CD14-positive monocyte (primary cell): ENCODE data around the gene PI4K2A. TPM values are rescaled to one million over a fixed set of nuclear protein-coding genes. Genes with fewer than 3 reads are reported as not detected.

Experiments
- DNase-seq, 3 donors: peaks; one replicate each; pipeline ENCODE4 v3.0.0-alpha.2; 2011 to 2022
- H2AFZ ChIP-seq: 2 replicates; pipeline ENCODE4 v1.6.0; 2012; ENCODE audit warnings: mild to moderate bottlenecking, low read depth, low read length, inconsistent platforms; ENCODE audit not compliant: insufficient read depth, poor library complexity, severe bottlenecking
- H3K27ac ChIP-seq, 2 donors: 1 replicate in 1 of 2; 2 replicates in 1 of 2; pipeline ENCODE4 v1.5.1; 2012 to 2013; ENCODE audit warnings: low read length in 2 of 2, control low read depth in 1 of 2, inconsistent platforms in 1 of 2, low read depth in 1 of 2, mild to moderate bottlenecking in 1 of 2
- H3K27me3 ChIP-seq, 2 donors: one replicate each; pipeline versions ENCODE4 v1.6.0 to v1.6.1; 2011 to 2013; ENCODE audit warnings: low read length in 2 of 2; ENCODE audit not compliant: control insufficient read depth in 2 of 2, insufficient read depth in 2 of 2
- H3K36me3 ChIP-seq, 2 donors: replicated peaks in 1 of 2; 1 replicate in 1 of 2; 2 replicates in 1 of 2; pipeline versions ENCODE4 v1.5.1 to v1.6.1; 2012 to 2013; ENCODE audit warnings: low read length in 2 of 2, control low read depth in 1 of 2, inconsistent platforms in 1 of 2, mild to moderate bottlenecking in 1 of 2; ENCODE audit not compliant: insufficient read depth in 2 of 2, control insufficient read depth in 1 of 2
- H3K4me1 ChIP-seq, 2 donors: 1 replicate in 1 of 2; 2 replicates in 1 of 2; pipeline versions ENCODE4 v1.5.1 to v1.6.1; 2012 to 2013; ENCODE audit warnings: low read length in 2 of 2, control low read depth in 1 of 2, inconsistent platforms in 1 of 2, mild to moderate bottlenecking in 1 of 2, moderate library complexity in 1 of 2; ENCODE audit not compliant: insufficient read depth in 2 of 2, control insufficient read depth in 1 of 2
- H3K4me2 ChIP-seq: replicated peaks from 2 replicates; pipeline ENCODE3; 2012; ENCODE audit warnings: low read length, moderate library complexity, mild to moderate bottlenecking; ENCODE audit not compliant: poor library complexity, severe bottlenecking; ENCODE audit errors: extremely low read depth
- H3K4me3 ChIP-seq, 3 experiments: fragments of 200-600 bp in 1 of 3; sonication (generic) in 1 of 3; replicated peaks in 1 of 3; 1 replicate in 2 of 3; 2 replicates in 1 of 3; pipeline ENCODE4 v1.5.1; 2011 to 2013; ENCODE audit warnings: low read length in 3 of 3, mild to moderate bottlenecking in 3 of 3, control low read depth in 2 of 3, low read depth in 2 of 3, inconsistent platforms in 1 of 3, moderate library complexity in 1 of 3
- H3K79me2 ChIP-seq: 2 replicates; pipeline ENCODE4 v1.6.0; 2012; ENCODE audit warnings: mild to moderate bottlenecking, control low read depth, inconsistent platforms, low read length, moderate library complexity; ENCODE audit not compliant: insufficient read depth
- H3K9ac ChIP-seq: 2 replicates; pipeline ENCODE4 v1.6.0; 2017; ENCODE audit warnings: low read length, mild to moderate bottlenecking; ENCODE audit not compliant: insufficient read depth, poor library complexity, severe bottlenecking
- H3K9me3 ChIP-seq, 2 donors: replicated peaks in 1 of 2; 1 replicate in 1 of 2; 2 replicates in 1 of 2; pipeline versions ENCODE4 v1.5.1 to v1.6.1; 2012 to 2013; ENCODE audit warnings: low read length in 2 of 2, control low read depth in 1 of 2; ENCODE audit not compliant: control insufficient read depth in 1 of 2, insufficient read depth in 1 of 2
- H4K20me1 ChIP-seq: 2 replicates; pipeline ENCODE4 v1.6.0; 2012; ENCODE audit warnings: mild to moderate bottlenecking, low read length, control low read depth, moderate library complexity; ENCODE audit not compliant: insufficient read depth
- H3K27ac Mint-ChIP-seq, 7 donors: one replicate each; pipeline ENCODE4 v1.8.0; 2020; ENCODE audit warnings: mild to moderate bottlenecking in 7 of 7, mixed read lengths in 7 of 7, moderate library complexity in 6 of 7, inconsistent platforms in 2 of 7
- H3K27me3 Mint-ChIP-seq, 3 donors: one replicate each; pipeline ENCODE4 v1.8.0; 2021 to 2022; ENCODE audit warnings: low read depth in 3 of 3, mild to moderate bottlenecking in 3 of 3, mixed read lengths in 3 of 3, moderate library complexity in 3 of 3, inconsistent platforms in 1 of 3
- H3K36me3 Mint-ChIP-seq, 2 donors: one replicate each; pipeline ENCODE4 v1.8.0; 2020; ENCODE audit warnings: mixed read lengths in 2 of 2, inconsistent platforms in 1 of 2, mild to moderate bottlenecking in 1 of 2
- H3K4me1 Mint-ChIP-seq: one replicate; pipeline ENCODE4 v1.8.0; 2020; ENCODE audit warnings: mild to moderate bottlenecking, mixed read lengths
- H3K4me3 Mint-ChIP-seq, 2 donors: one replicate each; pipeline ENCODE4 v1.8.0; 2020; ENCODE audit warnings: mild to moderate bottlenecking in 2 of 2, mixed read lengths in 2 of 2, moderate library complexity in 1 of 2
- H3K9me3 Mint-ChIP-seq, 7 donors: one replicate each; pipeline ENCODE4 v1.8.0; 2020 to 2022; ENCODE audit warnings: mixed read lengths in 7 of 7, mild to moderate bottlenecking in 6 of 7, moderate library complexity in 6 of 7, inconsistent platforms in 2 of 7
- CTCF ChIP-seq: fragments of 200-600 bp; IDR thresholded peaks from one replicate; pipeline ENCODE4 v1.8.0; 2022; ENCODE audit warnings: antibody characterized with exemption, mild to moderate bottlenecking
- WGBS: methylation state at CpG from one replicate; pipeline ENCODE4 v1.1.5; 2013; ENCODE audit warnings: missing lambda C conversion rate; ENCODE audit not compliant: insufficient coverage; 5-methylcytosine and 5-hydroxymethylcytosine counted together
- intact Hi-C, 2 donors: fragments of 100-400 bp; cut with micrococcal nuclease; formaldehyde crosslinking; loops; one replicate each; pipeline versions ENCODE4 v1.15.0 to v1.15.1; 2023
- polyA plus RNA-seq, 3 donors: library from polyadenylated mRNA; depleted of rRNA in 1 of 3; unstranded in 2 of 3; stranded (reverse) in 1 of 3; fragments of 300-500 nt in 2 of 3; fragments of >200 nt in 1 of 3; fragmentation: Illumina TruSeq in 2 of 3; gene quantifications; 1 replicate in 2 of 3; 2 replicates in 1 of 3; pipeline ENCODE4 v1.2.3, GENCODE V29; 2012 to 2021

PI4K2A gene
- polyA plus RNA-seq, 3 donors = 5.8 to 16.4 (median 6.7) TPM

GRCh38 chr10:97686301-97686961, 46.0 kb downstream of the PI4K2A start:
- no peaks in the 10 kb centered on the region for H3K79me2 ChIP-seq
- peaks cover 0 to 2% of the 10 kb centered on the region in 2 donors for H3K36me3 Mint-ChIP-seq
- no peak for TF ChIP-seq CTCF
- 17% methylated on average over 12 of the region's 14 CpGs for WGBS
- DNase-seq = no peak
- peaks cover 0 to 2% (median 1%) of the 10 kb centered on the region in 3 donors for H3K27me3 Mint-ChIP-seq
- intact Hi-C loops = loop anchor here (5.0 to 10.0 kb wide), 3 partner anchors 44 to 942 kb away; partner anchors contain the start of genes ZFYVE27 (in 2 of the 2) and PI4K2A (in 1 of the 2)
- peak overlapping the region; percentile 59 to 81 (median 76) for H3K4me3 ChIP-seq
- H3K36me3 ChIP-seq = no peaks in the 10 kb centered on the region
- peaks cover 63% of the 10 kb centered on the region for H3K4me1 Mint-ChIP-seq
- H3K4me2 ChIP-seq = peak overlapping the region; percentile 91
- peaks cover 0 to 3% (median 0%) of the 10 kb centered on the region in 7 donors for H3K9me3 Mint-ChIP-seq
- H3K9me3 ChIP-seq = no peaks in the 10 kb centered on the region
- no peaks in the 10 kb centered on the region for H4K20me1 ChIP-seq
- H3K27me3 ChIP-seq = no peaks in the 10 kb centered on the region
- H3K27ac ChIP-seq = peak overlapping the region in 1 of 2 donors; percentile 81
- H2AFZ ChIP-seq = peak overlapping the region; percentile 94
- H3K4me1 ChIP-seq = peaks cover 65 to 82% of the 10 kb centered on the region in 2 donors
- peak overlapping the region; percentile 88 to 90 for H3K4me3 Mint-ChIP-seq
- peak overlapping the region in 5 of 7 donors; percentile 26 to 90 (median 82) for H3K27ac Mint-ChIP-seq
- H3K9ac ChIP-seq = peak overlapping the region; percentile 74

GRCh38 chr10:97686962-97687784, 46.7 kb downstream of the PI4K2A start, which contains the start of gene AVPI1:
Gene AVPI1, minus strand, starts transcription at chr10:97687241. Its CDS starts 7,336 bp downstream, at chr10:97679905.
- Histone ChIP-seq H3K9me3 (no peaks in the 10 kb centered on the region), H3K27me3 (no peaks in the 10 kb centered on the region), H3K27ac (peak within 1 kb of the TSS; percentile 24 to 81), H3K9ac (peak within 1 kb of the TSS; percentile 74), H3K79me2 (no peaks in the 10 kb centered on the region), H4K20me1 (no peaks in the 10 kb centered on the region), H3K4me2 (peak within 1 kb of the TSS; percentile 91), H3K36me3 (no peaks in the 10 kb centered on the region), H3K4me3 (peak within 1 kb of the TSS; percentile 59 to 81 (median 76)), H2AFZ (peak within 1 kb of the TSS; percentile 94), H3K4me1 (peaks cover 65 to 82% of the 10 kb centered on the region in 2 donors)
- H3K4me1 Mint-ChIP-seq = peaks cover 63% of the 10 kb centered on the region
- under 1% methylated on average over 78 of the region's 78 CpGs for WGBS
- H3K27me3 Mint-ChIP-seq = peaks cover 0 to 2% (median 1%) of the 10 kb centered on the region in 3 donors
- TF ChIP-seq CTCF = no peak
- peak within 1 kb of the TSS; percentile 88 to 90 for H3K4me3 Mint-ChIP-seq
- DNase-seq = peak; percentile 93 to 96 (median 95)
- peak within 1 kb of the TSS; percentile 87 to 96 (median 93) for H3K27ac Mint-ChIP-seq
- H3K9me3 Mint-ChIP-seq = peaks cover 0 to 3% (median 0%) of the 10 kb centered on the region in 7 donors
- H3K36me3 Mint-ChIP-seq = peaks cover 0 to 2% of the 10 kb centered on the region in 2 donors
- intact Hi-C loops = loop anchor here (5.0 to 10.0 kb wide), 3 partner anchors 45 to 942 kb away; partner anchors contain the start of genes ZFYVE27 (in 2 of the 2) and PI4K2A (in 1 of the 2)
